ENCODE results near the gene NUDT8. TPM values are rescaled to one million over a fixed set of nuclear protein-coding genes. Genes with fewer than 3 reads are reported as not detected.

Gene NUDT8
- total RNA-seq, 6 experiments from 2014 or later, result 12.7 to 31.4 (median 18.3) TPM

GRCh38 chr11:67652965-67653845, 23.5 kb upstream of the NUDT8 start:
- Histone ChIP-seq H3K27ac (no peak overlapping the region), H3K27me3 (no peaks in the 10 kb centered on the region), H3K4me1 (no peaks in the 10 kb centered on the region), H3K4me3 (no peak overlapping the region), H3K9me3 (no peaks in the 10 kb centered on the region), H3K36me3 (no peaks in the 10 kb centered on the region)
- DNase-seq (peak in 1 of 3 donors; percentile 9), ATAC-seq (no peak)
- WGBS (ENCODE audit: insufficient coverage, low coverage, low lambda C conversion rate, missing lambda C conversion rate), result 83% methylated on average over 11 of the region's 15 CpGs
- TF ChIP-seq CTCF (IDR thresholded peaks at IDR 0.05) (no peak), POLR2A (IDR thresholded peaks at IDR 0.05) (no peak)
- intact Hi-C loops (cut with DNase I), result no loop called here

- 46% methylated on average over 12 of the region's 13 CpGs for WGBS (ENCODE audit: insufficient coverage, low coverage, low lambda C conversion rate, missing lambda C conversion rate)
- intact Hi-C loops (cut with DNase I), result no loop called here
- Histone ChIP-seq H3K4me1 (no peaks in the 10 kb centered on the region), H3K4me3 (no peak overlapping the region), H3K27me3 (no peaks in the 10 kb centered on the region), H3K27ac (no peak overlapping the region), H3K36me3 (no peaks in the 10 kb centered on the region), H3K9me3 (no peaks in the 10 kb centered on the region)
- ATAC-seq (no peak), DNase-seq (peak in 1 of 3 donors; percentile 11)
- TF ChIP-seq CTCF (IDR thresholded peaks at IDR 0.05), result no peak
- no peak for TF ChIP-seq POLR2A (IDR thresholded peaks at IDR 0.05)
Measured at GRCh38 chr11:67651976-67652781, 22.4 kb upstream of the NUDT8 start.

GRCh38 chr11:67649634-67650510, 20.1 kb upstream of the NUDT8 start:
- Histone ChIP-seq H3K9me3 (no peaks in the 10 kb centered on the region), H3K27ac (peak overlapping the region; percentile 66 to 91 (median 81)), H3K4me1 (no peaks in the 10 kb centered on the region), H3K36me3 (no peaks in the 10 kb centered on the region), H3K4me3 (peak overlapping the region; percentile 37 to 67 (median 64)), H3K27me3 (no peaks in the 10 kb centered on the region)
- no peak for TF ChIP-seq CTCF (IDR thresholded peaks at IDR 0.05)
- peak; percentile 32 for TF ChIP-seq POLR2A (IDR thresholded peaks at IDR 0.05)
- ATAC-seq (peak; percentile 26 to 60 (median 50)), DNase-seq (no peak)
- WGBS (ENCODE audit: insufficient coverage, low coverage, low lambda C conversion rate, missing lambda C conversion rate), result 71% methylated on average over 18 of the region's 22 CpGs
- intact Hi-C loops (cut with DNase I), result no loop called here
